G401.6 (cell line): Measurements from ENCODE around the gene ZYX.
"Not testable (repeated sequence)": the region's sequence is repeated elsewhere in the genome, so short reads cannot be mapped to it uniquely, and the experiment has no call there.

Experiments
- FAIRE-seq: peaks from 2 replicates; lab custom pipeline; 2012; peaks lifted over from hg19 to GRCh38; lab: Jason Lieb, UNC

The ZYX gene

GRCh38 chr7:143385891-143386781, 5.0 kb downstream of the ZYX start:
- FAIRE-seq, result no peak

GRCh38 chr7:143387156-143387975, 6.2 kb downstream of the ZYX start:
- FAIRE-seq, result no peak

GRCh38 chr7:143388051-143388450, 6.9 kb downstream of the ZYX start:
- no peak for FAIRE-seq

GRCh38 chr7:143388491-143389101, 7.5 kb downstream of the ZYX start:
- no peak for FAIRE-seq

GRCh38 chr7:143389316-143390103, 8.4 kb downstream of the ZYX start:
- no peak for FAIRE-seq

- FAIRE-seq, result no peak
Observed at GRCh38 chr7:143390104-143390772, 9.1 kb downstream of the ZYX start.

- FAIRE-seq, result no peak
Observed at GRCh38 chr7:143390773-143391317, 9.7 kb downstream of the ZYX start.

GRCh38 chr7:143391462-143392404, 10.6 kb downstream of the ZYX start:
- FAIRE-seq, result no peak

- not testable (repeated sequence) for FAIRE-seq
Observed at GRCh38 chr7:143392427-143392826, 11.3 kb downstream of the ZYX start.

- no peak for FAIRE-seq
Observed at GRCh38 chr7:143392875-143393266, 11.7 kb downstream of the ZYX start.

- FAIRE-seq, result no peak
Observed at GRCh38 chr7:143393267-143394041, 12.3 kb downstream of the ZYX start.

GRCh38 chr7:143394068-143394467, 12.9 kb downstream of the ZYX start:
- FAIRE-seq, result no peak

GRCh38 chr7:143394777-143395176, 13.6 kb downstream of the ZYX start:
- no peak for FAIRE-seq

GRCh38 chr7:143395187-143396149, 14.3 kb downstream of the ZYX start:
- FAIRE-seq, result no peak

GRCh38 chr7:143396182-143396581, 15.0 kb downstream of the ZYX start:
- no peak for FAIRE-seq

GRCh38 chr7:143396625-143397556, 15.7 kb downstream of the ZYX start:
- FAIRE-seq, result no peak
